Sigmoid colon (tissue), 4 donors: ENCODE results near the gene FZD2.

Experiments used
- CTCF ChIP-seq, 4 experiments: fragments of 450-650 bp in 3 of 4; fragments of 200-600 bp in 1 of 4; IDR thresholded peaks; one replicate each; pipeline ENCODE4 v1.5.1; 2016 to 2019; ENCODE audit warnings: antibody characterized with exemption in 4 of 4, mild to moderate bottlenecking in 3 of 4, moderate library complexity in 2 of 4
- EP300 ChIP-seq, 4 donors: sonication (generic); formaldehyde crosslinking; IDR thresholded peaks; one replicate each; pipeline ENCODE4 v1.6.1; 2017; ENCODE audit warnings: antibody characterized with exemption in 4 of 4
- POLR2A ChIP-seq, 2 donors: fragments of 450-650 bp; IDR thresholded peaks; one replicate each; pipeline ENCODE4 v1.6.1; 2016; ENCODE audit warnings: antibody characterized with exemption in 2 of 2, mild to moderate bottlenecking in 2 of 2, moderate library complexity in 2 of 2
- POLR2AphosphoS5 ChIP-seq, 4 donors: sonication (generic); formaldehyde crosslinking; IDR thresholded peaks; one replicate each; pipeline ENCODE4 v1.6.1; 2017; ENCODE audit warnings: antibody characterized with exemption in 4 of 4

- no peak for TF ChIP-seq CTCF (IDR thresholded peaks at IDR 0.05)
- no peak for TF ChIP-seq EP300 (IDR thresholded peaks at IDR 0.05)
- no peak for TF ChIP-seq POLR2AphosphoS5 (IDR thresholded peaks at IDR 0.05)
- no peak for TF ChIP-seq POLR2A (IDR thresholded peaks at IDR 0.05)
These were observed 47.6 kb downstream of the FZD2 start for GRCh38 chr17:44604768-44605485.
